T47D (cell line): Measurements from ENCODE around the gene RHOB.
A peak's percentile ranks its signal among the peaks of the same experiment; 100 is the strongest.

Experiments used
- DNase-seq, 2 experiments: peaks; one replicate each; pipeline versions ENCODE4 v3.0.0 to v3.0.0-alpha.2; 2011 to 2012; ENCODE audit warnings: low read depth in 1 of 2, low spot score in 1 of 2
- JUND ChIP-seq: IDR thresholded peaks from 2 replicates; pipeline ENCODE4 v1.6.1; 2012; ENCODE audit warnings: low read depth
- in situ Hi-C: cut with HindIII; loops from 2 replicates; pipeline ENCODE4 v1.10.0; 2016; ENCODE audit warnings: low sequenced_read_pairs, low pct_unique_long_range_greater_than_20kb

Gene RHOB

GRCh38 chr2:20446255-20446916, 488 bp upstream of the RHOB start:
- in situ Hi-C loops: loop anchor here (25.0 kb wide), 1 partner anchor 191 kb away; no protein-coding TSS in a partner anchor
- no peak for TF ChIP-seq JUND
- DNase-seq: no peak

- peak in 1 of 2 experiments; percentile 45 for DNase-seq
- in situ Hi-C loops: loop anchor here (25.0 kb wide), 1 partner anchor 190 kb away; no protein-coding TSS in a partner anchor
- TF ChIP-seq JUND: no peak
These were observed 767 bp downstream of the RHOB start for GRCh38 chr2:20447437-20448245.

GRCh38 chr2:20448246-20448976, 1.5 kb downstream of the RHOB start:
- no peak for TF ChIP-seq JUND
- in situ Hi-C loops: loop anchor here (25.0 kb wide), 1 partner anchor 189 kb away; no protein-coding TSS in a partner anchor
- DNase-seq: no peak

DNA sequence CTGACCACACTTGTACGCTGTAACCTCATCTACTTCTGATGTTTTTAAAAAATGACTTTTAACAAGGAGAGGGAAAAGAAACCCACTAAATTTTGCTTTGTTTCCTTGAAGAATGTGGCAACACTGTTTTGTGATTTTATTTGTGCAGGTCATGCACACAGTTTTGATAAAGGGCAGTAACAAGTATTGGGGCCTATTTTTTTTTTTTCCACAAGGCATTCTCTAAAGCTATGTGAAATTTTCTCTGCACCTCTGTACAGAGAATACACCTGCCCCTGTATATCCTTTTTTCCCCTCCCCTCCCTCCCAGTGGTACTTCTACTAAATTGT, 2.1 kb downstream of the RHOB start:
- TF ChIP-seq JUND: no peak
- in situ Hi-C loops: loop anchor here (25.0 kb wide), 1 partner anchor 188 kb away; no protein-coding TSS in a partner anchor
- DNase-seq: no peak

GRCh38 chr2:20449501-20450200, 2.8 kb downstream of the RHOB start:
- peak in 1 of 2 experiments; percentile 48 for DNase-seq
- in situ Hi-C loops: loop anchor here (25.0 kb wide), 1 partner anchor 188 kb away; no protein-coding TSS in a partner anchor
- TF ChIP-seq JUND: peak; percentile 7; the same call in 1 of the 2 replicates

DNA sequence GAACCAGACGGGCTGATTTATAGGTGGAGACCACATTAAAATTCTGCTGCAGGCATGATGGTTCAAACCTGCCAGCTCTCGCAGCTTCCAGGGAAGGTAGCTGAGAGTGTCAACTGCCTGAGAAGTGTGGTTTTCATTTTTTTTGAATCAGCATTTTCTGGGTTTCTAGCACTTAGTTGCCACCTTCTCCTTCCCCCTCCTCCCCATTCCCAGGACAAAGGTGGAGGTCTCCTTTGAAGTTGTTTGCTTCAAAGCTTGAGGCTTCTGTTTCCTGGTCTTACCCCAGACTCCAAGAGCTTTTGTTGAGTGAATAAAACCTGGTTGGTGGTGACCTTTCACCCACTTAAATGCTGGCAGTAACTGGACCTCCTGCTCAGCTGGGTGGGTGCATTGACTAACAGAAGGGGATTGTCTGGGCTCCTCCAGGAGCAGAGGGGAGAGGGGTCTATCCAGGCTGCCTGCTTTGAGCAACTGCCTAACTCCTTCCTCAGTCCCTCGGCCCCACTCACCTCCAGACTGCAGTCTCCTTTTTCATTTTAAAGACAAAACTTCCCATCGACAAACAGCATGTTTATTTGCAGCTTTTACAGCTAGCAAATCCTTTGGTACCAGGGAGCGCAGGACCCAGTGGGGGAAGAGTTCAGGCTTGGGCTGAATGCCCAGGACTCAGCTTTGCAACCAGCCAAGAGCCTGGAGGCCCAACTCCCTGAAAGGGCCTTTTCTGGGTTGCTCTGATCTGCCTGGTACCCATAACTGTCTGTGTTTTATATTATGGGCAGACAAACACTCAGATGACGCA, 3.5 kb downstream of the RHOB start:
- peak in 1 of 2 experiments; percentile 90 for DNase-seq
- in situ Hi-C loops: no loop called here
- peak; percentile 37; the same call in 1 of the 2 replicates for TF ChIP-seq JUND

GRCh38 chr2:20451000-20451290, 4.1 kb downstream of the RHOB start:
- no peak for DNase-seq
- no peak; the same call in 1 of the 2 replicates for TF ChIP-seq JUND
- in situ Hi-C loops: no loop called here

DNA sequence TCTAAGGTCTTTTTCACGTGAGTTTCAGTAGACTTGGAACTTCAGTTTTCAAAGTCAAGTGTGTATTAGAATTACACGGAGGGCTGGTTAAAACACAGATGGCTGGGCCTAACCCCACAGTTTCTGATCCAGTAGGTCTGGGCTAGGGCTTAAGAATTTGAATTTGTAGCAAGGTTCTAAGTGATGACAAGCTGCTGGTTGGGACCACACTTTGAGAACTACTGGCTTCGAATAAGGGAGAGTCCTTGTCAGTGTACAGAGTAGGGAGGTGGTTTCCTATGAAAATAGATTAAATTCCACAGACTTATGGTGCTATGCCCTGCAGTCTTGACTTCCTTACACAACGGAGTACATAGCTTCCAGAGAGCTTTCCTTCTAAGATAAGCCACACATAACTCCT, 4.5 kb downstream of the RHOB start:
- in situ Hi-C loops: no loop called here
- DNase-seq: no peak
- TF ChIP-seq JUND: no peak

DNA sequence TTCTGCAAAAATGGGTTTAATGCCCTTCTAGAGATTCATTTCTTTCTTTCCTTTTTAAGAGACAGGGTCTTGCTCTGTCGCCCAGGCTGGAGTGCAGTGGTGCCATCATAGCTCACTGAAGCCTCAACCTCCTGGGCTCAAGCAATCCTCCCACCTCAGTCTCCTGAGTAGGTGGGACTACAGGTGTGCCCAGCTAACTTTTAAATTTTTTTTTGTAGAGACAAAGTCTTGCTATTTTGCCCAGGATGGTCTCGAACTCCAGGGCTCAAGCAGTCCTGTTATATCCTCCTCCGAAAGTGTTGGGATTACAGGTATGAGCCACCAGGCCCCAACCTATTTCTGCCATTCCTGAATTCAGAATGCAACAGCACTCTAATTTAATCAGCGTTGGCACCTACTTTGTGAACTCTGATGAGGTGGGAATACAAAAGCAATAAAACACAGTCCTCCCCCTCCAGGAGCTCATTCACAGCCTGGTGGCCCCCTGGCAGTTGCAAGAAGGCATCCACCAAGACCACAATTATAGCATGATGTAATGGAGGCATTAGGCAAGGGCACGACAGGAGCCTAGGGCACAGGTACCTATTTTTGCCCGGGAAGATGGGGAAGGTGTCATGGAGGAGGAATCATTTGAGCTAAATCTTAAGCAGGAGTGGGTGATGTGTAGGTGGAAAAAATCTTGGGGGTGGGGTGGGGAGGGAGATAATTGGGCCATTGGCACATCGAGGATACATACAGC, 5.1 kb downstream of the RHOB start:
- TF ChIP-seq JUND: no peak
- in situ Hi-C loops: no loop called here
- DNase-seq: no peak

GRCh38 chr2:20452551-20452950, 5.7 kb downstream of the RHOB start:
- no peak for TF ChIP-seq JUND
- DNase-seq: peak in 1 of 2 experiments; percentile 75
- in situ Hi-C loops: no loop called here

- no peak for DNase-seq
- in situ Hi-C loops: no loop called here
- TF ChIP-seq JUND: no peak
These were observed 6.2 kb downstream of the RHOB start for GRCh38 chr2:20453087-20453486.
